Caki2 (cell line): ENCODE measurements around the gene SHROOM3. TPM values are rescaled to one million over a fixed set of nuclear protein-coding genes. Genes with fewer than 3 reads are reported as not detected.

ENCODE experiments used
- DNase-seq: peaks from one replicate; pipeline ENCODE4 v3.0.0-alpha.2; 2015; ENCODE audit warnings: low read depth
- in situ Hi-C: cut with HindIII; loops from 2 replicates; pipeline ENCODE4 v1.10.0; 2016; ENCODE audit warnings: low sequenced_read_pairs, low pct_unique_long_range_greater_than_20kb, mixed read lengths
- total RNA-seq: library from RNA; depleted of rRNA; stranded (reverse); fragments of >200 nt; shearing (Covaris generic); gene quantifications from 2 replicates; pipeline ENCODE4 v1.2.3, GENCODE V29; 2014; ENCODE audit warnings: low replicate concordance

The SHROOM3 gene
- total RNA-seq, 1 experiment from 2014 or later: 20.2 TPM

- DNase-seq: no peak
- in situ Hi-C loops: no loop called here
Observed at GRCh38 chr4:76486588-76487276, 51.7 kb downstream of the SHROOM3 start.

- in situ Hi-C loops: no loop called here
Observed at GRCh38 chr4:76487621-76488020, 52.6 kb downstream of the SHROOM3 start.

GRCh38 chr4:76488455-76488854 is 53.4 kb downstream of the SHROOM3 start:
- in situ Hi-C loops: no loop called here
- DNase-seq: no peak

More at GRCh38 chr4:76487621-76488020, 52.6 kb downstream of the SHROOM3 start:
- no peak for DNase-seq

- no peak for DNase-seq
- in situ Hi-C loops: no loop called here
Observed at GRCh38 chr4:76488888-76489685, 54.1 kb downstream of the SHROOM3 start.

GRCh38 chr4:76489686-76490161 is 54.7 kb downstream of the SHROOM3 start:
- DNase-seq: no peak
- in situ Hi-C loops: no loop called here

GRCh38 chr4:76492055-76492454 is 57.0 kb downstream of the SHROOM3 start:
- no peak for DNase-seq
- in situ Hi-C loops: no loop called here

- in situ Hi-C loops: no loop called here
- DNase-seq: no peak
Observed at GRCh38 chr4:76494243-76494642, 59.2 kb downstream of the SHROOM3 start.

GRCh38 chr4:76494871-76495590 is 60.0 kb downstream of the SHROOM3 start:
- no peak for DNase-seq
- in situ Hi-C loops: no loop called here

- no peak for DNase-seq
- in situ Hi-C loops: no loop called here
Observed at GRCh38 chr4:76498550-76498949, 63.5 kb downstream of the SHROOM3 start.

- DNase-seq: no peak
- in situ Hi-C loops: no loop called here
Observed at GRCh38 chr4:76499461-76499860, 64.4 kb downstream of the SHROOM3 start.

GRCh38 chr4:76502886-76503285 is 67.9 kb downstream of the SHROOM3 start:
- in situ Hi-C loops: no loop called here
- DNase-seq: no peak

GRCh38 chr4:76504613-76505465 is 69.8 kb downstream of the SHROOM3 start:
- DNase-seq: peak; percentile 35
- in situ Hi-C loops: no loop called here

- DNase-seq: no peak
- in situ Hi-C loops: no loop called here
Observed at GRCh38 chr4:76511947-76512346, 76.9 kb downstream of the SHROOM3 start.

GRCh38 chr4:76513482-76513881 is 78.5 kb downstream of the SHROOM3 start:
- in situ Hi-C loops: no loop called here
- no peak for DNase-seq

- DNase-seq: no peak
- in situ Hi-C loops: no loop called here
Observed at GRCh38 chr4:76514087-76514486, 79.1 kb downstream of the SHROOM3 start.

- in situ Hi-C loops: no loop called here
- DNase-seq: no peak
Observed at GRCh38 chr4:76515975-76516843, 81.2 kb downstream of the SHROOM3 start.

- no peak for DNase-seq
- in situ Hi-C loops: no loop called here
Observed at GRCh38 chr4:76518241-76518640, 83.2 kb downstream of the SHROOM3 start.
